ENCODE measurements around the gene SPATA31C2. TPM values are rescaled to one million over a fixed set of nuclear protein-coding genes. Genes with fewer than 3 reads are reported as not detected.

The SPATA31C2 gene
- total and polyA plus RNA-seq, 2 donors (not counting 1 experiment from before 2014, with no cell fraction given): not detected

DNA sequence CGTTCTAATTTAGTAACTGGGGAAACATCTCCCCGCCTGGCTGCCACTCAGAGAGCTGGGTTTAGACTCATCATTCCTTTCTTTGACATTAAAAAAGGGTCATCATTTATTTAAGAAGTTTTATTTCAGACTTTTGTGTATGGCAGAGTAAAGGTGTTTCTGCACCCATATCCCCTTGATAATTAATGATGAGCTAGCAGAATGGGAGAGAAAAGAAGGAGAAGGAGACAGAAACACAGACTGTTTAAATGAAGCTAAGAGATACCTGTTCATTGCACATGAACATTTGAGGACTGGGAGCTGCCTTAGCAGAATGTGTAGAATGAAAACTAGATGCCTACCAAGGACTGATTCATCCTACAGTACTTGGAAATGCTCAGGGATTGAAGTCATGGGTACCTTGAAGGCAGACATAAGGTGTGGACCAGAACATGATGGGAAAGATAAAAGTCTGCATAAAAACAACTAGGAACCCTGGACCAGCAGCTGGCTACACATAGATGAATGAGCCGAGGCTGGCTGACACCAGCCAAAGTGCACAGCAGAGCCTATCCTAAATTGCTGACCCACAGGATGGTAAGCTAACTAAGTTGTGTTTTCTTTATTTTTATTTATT lies 48.3 kb upstream of the SPATA31C2 start:
- no peak for TF ChIP-seq EZH2 (IDR thresholded peaks at IDR 0.05; ENCODE audit: borderline replicate concordance, insufficient read depth, low read depth, low read length, poor library complexity, severe bottlenecking)
- TF ChIP-seq, protein P1, sequence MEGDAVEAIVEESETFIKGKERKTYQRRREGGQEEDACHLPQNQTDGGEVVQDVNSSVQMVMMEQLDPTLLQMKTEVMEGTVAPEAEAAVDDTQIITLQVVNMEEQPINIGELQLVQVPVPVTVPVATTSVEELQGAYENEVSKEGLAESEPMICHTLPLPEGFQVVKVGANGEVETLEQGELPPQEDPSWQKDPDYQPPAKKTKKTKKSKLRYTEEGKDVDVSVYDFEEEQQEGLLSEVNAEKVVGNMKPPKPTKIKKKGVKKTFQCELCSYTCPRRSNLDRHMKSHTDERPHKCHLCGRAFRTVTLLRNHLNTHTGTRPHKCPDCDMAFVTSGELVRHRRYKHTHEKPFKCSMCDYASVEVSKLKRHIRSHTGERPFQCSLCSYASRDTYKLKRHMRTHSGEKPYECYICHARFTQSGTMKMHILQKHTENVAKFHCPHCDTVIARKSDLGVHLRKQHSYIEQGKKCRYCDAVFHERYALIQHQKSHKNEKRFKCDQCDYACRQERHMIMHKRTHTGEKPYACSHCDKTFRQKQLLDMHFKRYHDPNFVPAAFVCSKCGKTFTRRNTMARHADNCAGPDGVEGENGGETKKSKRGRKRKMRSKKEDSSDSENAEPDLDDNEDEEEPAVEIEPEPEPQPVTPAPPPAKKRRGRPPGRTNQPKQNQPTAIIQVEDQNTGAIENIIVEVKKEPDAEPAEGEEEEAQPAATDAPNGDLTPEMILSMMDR (IDR thresholded peaks at IDR 0.05): no peak
- peaks cover 0 to 4% (median 0%) of the 10 kb centered on the region in 3 donors for H3K9me3 ChIP-seq (ENCODE audit: control extremely low read depth in 1 of 3, control insufficient read depth in 2 of 3, insufficient read depth in 1 of 3, low read length in 2 of 3)

DNA sequence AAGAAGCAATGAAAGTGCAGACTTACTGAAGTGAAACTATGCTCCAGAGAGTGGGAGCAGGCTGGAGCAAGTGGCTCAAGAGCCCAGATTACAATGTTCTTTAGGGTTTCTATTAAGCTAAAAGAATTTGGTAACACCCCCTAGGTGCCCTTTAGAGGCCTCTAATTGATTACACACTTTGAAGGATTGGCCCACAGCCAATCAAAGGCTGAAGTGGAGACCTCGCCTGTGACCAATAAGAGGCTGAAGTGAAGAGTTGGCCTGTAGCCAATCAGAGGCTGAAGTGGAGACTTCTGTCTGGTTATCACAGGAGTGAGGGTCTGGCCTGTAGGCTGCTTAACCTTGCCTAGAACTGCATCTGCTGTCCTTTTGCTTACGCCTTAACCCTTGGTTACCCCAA lies 46.7 kb upstream of the SPATA31C2 start:
- Mint-ChIP-seq H3K4me1 (no peaks in the 10 kb centered on the region), H3K9me3 (ENCODE audit: insufficient read depth) (no peaks in the 10 kb centered on the region), H3K27ac (no peak overlapping the region), H3K27me3 (peaks cover 4% of the 10 kb centered on the region), H3K4me3 (no peak overlapping the region)
- H2AFZ ChIP-seq (ENCODE audit: insufficient read depth, low read depth, low read length, poor library complexity, severe bottlenecking): no peak overlapping the region
- H4K20me1 ChIP-seq (ENCODE audit: control insufficient read depth, insufficient read depth, low read length, poor library complexity, severe bottlenecking): no peaks in the 10 kb centered on the region
- TF ChIP-seq, protein P1 (IDR thresholded peaks at IDR 0.05): no peak
- no peak for TF ChIP-seq EZH2 (IDR thresholded peaks at IDR 0.05; ENCODE audit: borderline replicate concordance, insufficient read depth, low read depth, low read length, poor library complexity, severe bottlenecking)
- no peak for ATAC-seq (ENCODE audit: low read depth)
- H3K27ac ChIP-seq (ENCODE audit: low read length in 2 of 2): no peak overlapping the region
- 67% methylated on average over 1 of the region's 2 CpGs for WGBS (ENCODE audit: insufficient coverage)
- H3K36me3 ChIP-seq (replicated peaks in 1 of 2; ENCODE audit: control extremely low read depth in 1 of 2, control insufficient read depth in 1 of 2, extremely low read depth in 1 of 2, insufficient read depth in 2 of 2, low read length in 1 of 2): no peaks in the 10 kb centered on the region
- intact Hi-C loops (cut with micrococcal nuclease): no loop called here
- H3K79me2 ChIP-seq (ENCODE audit: control insufficient read depth, insufficient read depth, low read length): no peaks in the 10 kb centered on the region
- no peak overlapping the region for H3K4me2 ChIP-seq (replicated peaks; ENCODE audit: low read depth, low read length, poor library complexity, severe bottlenecking)
- no peak overlapping the region for H3K9ac ChIP-seq (ENCODE audit: low read length)
- H3K9me3 ChIP-seq (ENCODE audit: control extremely low read depth in 1 of 3, control insufficient read depth in 2 of 3, insufficient read depth in 1 of 3, low read length in 2 of 3): peaks cover 0 to 3% (median 0%) of the 10 kb centered on the region in 3 donors
- H3K4me3 ChIP-seq (ENCODE audit: control extremely low read depth in 1 of 5, extremely low read depth in 1 of 5, insufficient read depth in 1 of 5, low read depth in 2 of 5, low read length in 4 of 5): no peak overlapping the region
- no peaks in the 10 kb centered on the region for H3K4me1 ChIP-seq (ENCODE audit: control insufficient read depth in 2 of 2, insufficient read depth in 2 of 2, low read length in 2 of 2)
- POLR2A ChIA-PET: no interaction called here
- no peak for DNase-seq
- CTCF ChIA-PET: no interaction called here
- H3K27me3 ChIP-seq (replicated peaks in 1 of 4; ENCODE audit: control extremely low read depth in 1 of 4, control insufficient read depth in 3 of 4, insufficient read depth in 4 of 4, low read length in 3 of 4): no peaks in the 10 kb centered on the region

More for the DNA sequence above, 48.3 kb upstream of the SPATA31C2 start:
- Histone ChIP-seq H4K20me1 (ENCODE audit: control insufficient read depth, insufficient read depth, low read length, poor library complexity, severe bottlenecking) (no peaks in the 10 kb centered on the region), H3K9ac (ENCODE audit: low read length) (no peak overlapping the region), H3K4me1 (ENCODE audit: control insufficient read depth in 2 of 2, insufficient read depth in 2 of 2, low read length in 2 of 2) (no peaks in the 10 kb centered on the region), H3K36me3 (replicated peaks in 1 of 2; ENCODE audit: control extremely low read depth in 1 of 2, control insufficient read depth in 1 of 2, extremely low read depth in 1 of 2, insufficient read depth in 2 of 2, low read length in 1 of 2) (no peaks in the 10 kb centered on the region), H3K27ac (ENCODE audit: low read length in 2 of 2) (no peak overlapping the region), H2AFZ (ENCODE audit: insufficient read depth, low read depth, low read length, poor library complexity, severe bottlenecking) (no peak overlapping the region), H3K27me3 (replicated peaks in 1 of 4; ENCODE audit: control extremely low read depth in 1 of 4, control insufficient read depth in 3 of 4, insufficient read depth in 4 of 4, low read length in 3 of 4) (no peaks in the 10 kb centered on the region), H3K4me2 (replicated peaks; ENCODE audit: low read depth, low read length, poor library complexity, severe bottlenecking) (no peak overlapping the region), H3K79me2 (ENCODE audit: control insufficient read depth, insufficient read depth, low read length) (no peaks in the 10 kb centered on the region), H3K4me3 (ENCODE audit: control extremely low read depth in 1 of 5, extremely low read depth in 1 of 5, insufficient read depth in 1 of 5, low read depth in 2 of 5, low read length in 4 of 5) (no peak overlapping the region)
- 83% methylated on average over 1 of the region's 3 CpGs for WGBS (ENCODE audit: insufficient coverage)
- intact Hi-C loops (cut with micrococcal nuclease): no loop called here
- Mint-ChIP-seq H3K4me1 (no peaks in the 10 kb centered on the region), H3K4me3 (no peak overlapping the region), H3K9me3 (ENCODE audit: insufficient read depth) (peaks cover 5% of the 10 kb centered on the region), H3K27me3 (peaks cover 4% of the 10 kb centered on the region), H3K27ac (no peak overlapping the region)
- DNase-seq (no peak), ATAC-seq (ENCODE audit: low read depth) (no peak)
- CTCF ChIA-PET: no interaction called here
- POLR2A ChIA-PET: no interaction called here

All from B cell (primary cell).